Cardiac fibroblast (primary cell): ENCODE measurements around the gene EPB41L4A.

Experiments used
- DNase-seq, 2 donors: peaks; one replicate each; pipeline versions ENCODE4 v3.0.0 to v3.0.0-alpha.2; 2010; ENCODE audit warnings: low read depth in 2 of 2
- H3K4me3 ChIP-seq, 2 donors: replicated peaks in 1 of 2; 1 replicate in 1 of 2; 2 replicates in 1 of 2; pipeline ENCODE4 v1.5.1; 2011; ENCODE audit warnings: low read depth in 2 of 2, low read length in 2 of 2, mild to moderate bottlenecking in 2 of 2, moderate library complexity in 1 of 2
- CTCF ChIP-seq: IDR thresholded peaks from one replicate; pipeline ENCODE4 v1.5.1; 2011; ENCODE audit warnings: low read depth, mild to moderate bottlenecking, low read length, inconsistent platforms

EPB41L4A gene

GRCh38 chr5:112124788-112125187, 294.3 kb downstream of the EPB41L4A start:
- no peak for TF ChIP-seq CTCF
- no peak overlapping the region for H3K4me3 ChIP-seq
- no peak for DNase-seq

GRCh38 chr5:112123086-112123485, 296.0 kb downstream of the EPB41L4A start:
- DNase-seq = no peak
- TF ChIP-seq CTCF = no peak
- no peak overlapping the region for H3K4me3 ChIP-seq

GRCh38 chr5:112122353-112122752, 296.7 kb downstream of the EPB41L4A start:
- no peak for DNase-seq
- no peak for TF ChIP-seq CTCF
- H3K4me3 ChIP-seq = no peak overlapping the region

GRCh38 chr5:112121258-112121657, 297.8 kb downstream of the EPB41L4A start:
- no peak overlapping the region for H3K4me3 ChIP-seq
- DNase-seq = no peak
- no peak for TF ChIP-seq CTCF

GRCh38 chr5:112119969-112120368, 299.1 kb downstream of the EPB41L4A start:
- DNase-seq = no peak
- no peak for TF ChIP-seq CTCF
- H3K4me3 ChIP-seq = no peak overlapping the region

- TF ChIP-seq CTCF = no peak
- no peak overlapping the region for H3K4me3 ChIP-seq
- DNase-seq = no peak
Measured at GRCh38 chr5:112119508-112119907, 299.6 kb downstream of the EPB41L4A start.

- no peak for DNase-seq
- TF ChIP-seq CTCF = no peak
- no peak overlapping the region for H3K4me3 ChIP-seq
Measured at GRCh38 chr5:112117551-112117950, 301.5 kb downstream of the EPB41L4A start.
